Transverse colon (tissue), 4 donors: ENCODE measurements around the gene SKIL. TPM values are rescaled to one million over a fixed set of nuclear protein-coding genes. Genes with fewer than 3 reads are reported as not detected.

Source experiments
- DNase-seq: peaks from one replicate; pipeline ENCODE4 v3.0.0-alpha.2; 2019
- H3K27ac ChIP-seq, 4 donors: fragments of 200-600 bp; sonication (generic); 2 replicates each; pipeline ENCODE4 v1.5.1; 2016 to 2018; ENCODE audit warnings: inconsistent platforms in 4 of 4
- H3K27me3 ChIP-seq: fragments of 200-600 bp; sonication (generic); 2 replicates; pipeline ENCODE4 v1.5.1; 2017; ENCODE audit warnings: inconsistent platforms
- H3K36me3 ChIP-seq, 4 donors: fragments of 200-600 bp; sonication (generic); 2 replicates each; pipeline ENCODE4 v1.5.1; 2017 to 2019; ENCODE audit warnings: inconsistent platforms in 4 of 4
- H3K4me1 ChIP-seq, 4 donors: fragments of 200-600 bp; sonication (generic); 2 replicates each; pipeline ENCODE4 v1.5.1; 2017 to 2020; ENCODE audit warnings: inconsistent platforms in 4 of 4
- H3K4me3 ChIP-seq, 4 donors: fragments of 200-600 bp; sonication (generic); 1 replicate in 1 of 4; 2 replicates in 3 of 4; pipeline versions ENCODE4 v1.5.1 to v1.6.1; 2017 to 2019; ENCODE audit warnings: inconsistent platforms in 4 of 4
- H3K9me3 ChIP-seq, 2 donors: fragments of 200-600 bp; sonication (generic); 2 replicates each; pipeline ENCODE4 v1.5.1; 2017 to 2019; ENCODE audit warnings: inconsistent platforms in 2 of 2
- CTCF ChIP-seq, 5 experiments: fragments of 200-600 bp in 3 of 5; fragments of 450-650 bp in 2 of 5; sonication (generic) in 3 of 5; IDR thresholded peaks; 1 replicate in 2 of 5; 2 replicates in 3 of 5; pipeline ENCODE4 v1.5.1; 2016 to 2017; ENCODE audit warnings: antibody characterized with exemption in 5 of 5, inconsistent platforms in 3 of 5, mild to moderate bottlenecking in 2 of 5, moderate library complexity in 1 of 5
- EP300 ChIP-seq: sonication (generic); formaldehyde crosslinking; IDR thresholded peaks from one replicate; pipeline ENCODE4 v1.6.1; 2017; ENCODE audit warnings: antibody characterized with exemption, low read depth
- POLR2A ChIP-seq: fragments of 450-650 bp; IDR thresholded peaks from one replicate; pipeline ENCODE4 v1.6.1; 2016; ENCODE audit warnings: antibody characterized with exemption, mild to moderate bottlenecking, moderate library complexity
- POLR2AphosphoS5 ChIP-seq, 3 donors: sonication (generic); formaldehyde crosslinking; IDR thresholded peaks; one replicate each; pipeline ENCODE4 v1.6.1; 2016; ENCODE audit warnings: antibody characterized with exemption in 3 of 3
- WGBS, 2 donors: methylation state at CpG; one replicate each; pipeline ENCODE4 v1.1.5; 2018; ENCODE audit warnings: low coverage in 1 of 2; 5-methylcytosine and 5-hydroxymethylcytosine counted together
- in situ Hi-C, 4 donors: fragments of 200-750 bp; cut with MboI; loops; one replicate each; pipeline versions ENCODE4 v1.15.0 to v1.15.1; 2017; ENCODE audit warnings: low sequenced_read_pairs in 3 of 4, low pct_ligation_motif_present in 1 of 4, low pct_unique_long_range_greater_than_20kb in 1 of 4
- intact Hi-C: fragments of 100-400 bp; cut with DNase I; formaldehyde crosslinking; loops from one replicate; pipeline ENCODE4 v1.15.1; 2023; ENCODE audit warnings: low total_unique reads
- total RNA-seq, 4 donors: library from RNA; depleted of rRNA; stranded (reverse); fragments of >200 nt; gene quantifications; one replicate each; pipeline ENCODE4 v1.1.0, GENCODE V29; 2016

Gene SKIL
- total RNA-seq, 4 donors from 2014 or later = 27.0 to 78.4 (median 43.1) TPM

- DNase-seq = no peak
- Histone ChIP-seq H3K4me1 (no peaks in the 10 kb centered on the region), H3K27me3 (no peaks in the 10 kb centered on the region), H3K4me3 (no peak overlapping the region), H3K9me3 (no peaks in the 10 kb centered on the region), H3K36me3 (no peaks in the 10 kb centered on the region), H3K27ac (no peak overlapping the region)
- no peak for TF ChIP-seq POLR2AphosphoS5 (IDR thresholded peaks at IDR 0.05)
- TF ChIP-seq CTCF (IDR thresholded peaks at IDR 0.05) = peak in 1 of 5 experiments; percentile 3
- intact Hi-C loops = no loop called here
- in situ Hi-C loops = loop anchor here in 1 of 4 donors (25.0 kb wide), 1 partner anchor 381 kb away; no protein-coding TSS in a partner anchor
- 93 to 97% methylated on average over 3 of the region's 3 CpGs for WGBS, 2 donors
These were observed 73.5 kb downstream of the SKIL start for GRCh38 chr3:170431054-170431453.

- Histone ChIP-seq H3K27me3 (no peaks in the 10 kb centered on the region), H3K27ac (no peak overlapping the region), H3K4me1 (no peaks in the 10 kb centered on the region), H3K9me3 (no peaks in the 10 kb centered on the region), H3K4me3 (no peak overlapping the region), H3K36me3 (no peaks in the 10 kb centered on the region)
- in situ Hi-C loops (loop anchor here in 1 of 4 donors (25.0 kb wide), 1 partner anchor 380 kb away; no protein-coding TSS in a partner anchor), intact Hi-C loops (no loop called here)
- TF ChIP-seq POLR2AphosphoS5 (IDR thresholded peaks at IDR 0.05) (no peak), POLR2A (no peak), EP300 (no peak), CTCF (IDR thresholded peaks at IDR 0.05) (no peak)
- 92 to 94% methylated on average over 2 to 14 of the region's 14 CpGs for WGBS, 2 donors
- no peak for DNase-seq
These were observed 74.9 kb downstream of the SKIL start for GRCh38 chr3:170432416-170432815.

- Histone ChIP-seq H3K9me3 (no peaks in the 10 kb centered on the region), H3K27me3 (no peaks in the 10 kb centered on the region), H3K4me1 (no peaks in the 10 kb centered on the region), H3K36me3 (no peaks in the 10 kb centered on the region), H3K27ac (no peak overlapping the region), H3K4me3 (no peak overlapping the region)
- intact Hi-C loops = no loop called here
- WGBS, 2 donors = 90 to 91% methylated on average over 2 of the region's 2 CpGs
- in situ Hi-C loops = loop anchor here in 1 of 4 donors (25.0 kb wide), 1 partner anchor 376 kb away; no protein-coding TSS in a partner anchor
- no peak for TF ChIP-seq POLR2AphosphoS5 (IDR thresholded peaks at IDR 0.05)
- TF ChIP-seq POLR2A = no peak
- TF ChIP-seq CTCF (IDR thresholded peaks at IDR 0.05) = no peak
- TF ChIP-seq EP300 = no peak
- no peak for DNase-seq
These were observed 79.2 kb downstream of the SKIL start for GRCh38 chr3:170436697-170437096.

GRCh38 chr3:170437176-170437575 is 79.7 kb downstream of the SKIL start:
- TF ChIP-seq POLR2AphosphoS5 (IDR thresholded peaks at IDR 0.05) = no peak
- no peak for TF ChIP-seq EP300
- TF ChIP-seq CTCF (IDR thresholded peaks at IDR 0.05) = no peak
- TF ChIP-seq POLR2A = no peak
- 83 to 89% methylated on average over 4 of the region's 4 CpGs for WGBS, 2 donors
- no peaks in the 10 kb centered on the region for H3K36me3 ChIP-seq
- no peaks in the 10 kb centered on the region for H3K9me3 ChIP-seq
- no peaks in the 10 kb centered on the region for H3K4me1 ChIP-seq
- no peak for DNase-seq
- H3K27me3 ChIP-seq = no peaks in the 10 kb centered on the region
- in situ Hi-C loops = loop anchor here in 1 of 4 donors (25.0 kb wide), 1 partner anchor 375 kb away; no protein-coding TSS in a partner anchor
- no peak overlapping the region for H3K27ac ChIP-seq
- intact Hi-C loops = no loop called here
- no peak overlapping the region for H3K4me3 ChIP-seq
